ENCODE results near the gene MRTO4.

DNA sequence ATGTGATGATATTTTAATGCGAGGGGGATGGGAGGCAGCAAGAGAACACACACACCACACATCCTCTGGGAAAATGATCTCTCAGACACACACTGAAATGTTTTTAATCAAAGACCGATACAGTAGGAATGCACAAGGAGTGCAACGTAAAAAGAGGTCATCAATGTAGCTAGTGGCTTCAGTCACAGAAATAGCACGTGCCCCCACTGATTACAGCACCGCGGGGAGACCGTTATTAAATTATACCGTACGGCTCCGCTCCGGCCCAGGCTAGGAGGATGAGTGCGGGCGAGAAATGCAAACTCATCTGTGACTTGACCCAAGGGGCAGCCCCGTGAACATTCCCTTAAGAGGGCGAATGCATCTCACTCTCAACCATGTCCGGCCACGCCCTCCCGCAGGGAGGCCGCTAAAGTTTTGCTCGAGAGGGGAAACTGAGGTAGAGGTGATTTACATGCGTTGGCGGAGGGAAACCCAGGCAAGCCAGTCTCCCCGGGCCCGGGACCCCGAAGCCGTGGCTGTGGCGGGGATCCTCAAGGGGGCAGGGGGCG is 42.1 kb upstream of the MRTO4 start:
- TF ChIP-seq JUND (IDR thresholded peaks at IDR 0.05) (no peak), CHD2 (IDR thresholded peaks at IDR 0.05; ENCODE audit: low read length, partially characterized antibody) (no peak), YY1 (IDR thresholded peaks at IDR 0.05; ENCODE audit: low read depth) (no peak), MEF2A (IDR thresholded peaks at IDR 0.05; ENCODE audit: borderline replicate concordance, low read depth) (no peak), POLR2AphosphoS5 (IDR thresholded peaks at IDR 0.05; ENCODE audit: low read depth, low read length) (no peak), SIN3A (IDR thresholded peaks at IDR 0.05; ENCODE audit: borderline replicate concordance, low read depth, low read length) (no peak), RAD21 (IDR thresholded peaks at IDR 0.05; ENCODE audit: low read length) (no peak), NFIC (IDR thresholded peaks at IDR 0.05; ENCODE audit: borderline replicate concordance) (no peak)
- TF ChIP-seq, protein P1, sequence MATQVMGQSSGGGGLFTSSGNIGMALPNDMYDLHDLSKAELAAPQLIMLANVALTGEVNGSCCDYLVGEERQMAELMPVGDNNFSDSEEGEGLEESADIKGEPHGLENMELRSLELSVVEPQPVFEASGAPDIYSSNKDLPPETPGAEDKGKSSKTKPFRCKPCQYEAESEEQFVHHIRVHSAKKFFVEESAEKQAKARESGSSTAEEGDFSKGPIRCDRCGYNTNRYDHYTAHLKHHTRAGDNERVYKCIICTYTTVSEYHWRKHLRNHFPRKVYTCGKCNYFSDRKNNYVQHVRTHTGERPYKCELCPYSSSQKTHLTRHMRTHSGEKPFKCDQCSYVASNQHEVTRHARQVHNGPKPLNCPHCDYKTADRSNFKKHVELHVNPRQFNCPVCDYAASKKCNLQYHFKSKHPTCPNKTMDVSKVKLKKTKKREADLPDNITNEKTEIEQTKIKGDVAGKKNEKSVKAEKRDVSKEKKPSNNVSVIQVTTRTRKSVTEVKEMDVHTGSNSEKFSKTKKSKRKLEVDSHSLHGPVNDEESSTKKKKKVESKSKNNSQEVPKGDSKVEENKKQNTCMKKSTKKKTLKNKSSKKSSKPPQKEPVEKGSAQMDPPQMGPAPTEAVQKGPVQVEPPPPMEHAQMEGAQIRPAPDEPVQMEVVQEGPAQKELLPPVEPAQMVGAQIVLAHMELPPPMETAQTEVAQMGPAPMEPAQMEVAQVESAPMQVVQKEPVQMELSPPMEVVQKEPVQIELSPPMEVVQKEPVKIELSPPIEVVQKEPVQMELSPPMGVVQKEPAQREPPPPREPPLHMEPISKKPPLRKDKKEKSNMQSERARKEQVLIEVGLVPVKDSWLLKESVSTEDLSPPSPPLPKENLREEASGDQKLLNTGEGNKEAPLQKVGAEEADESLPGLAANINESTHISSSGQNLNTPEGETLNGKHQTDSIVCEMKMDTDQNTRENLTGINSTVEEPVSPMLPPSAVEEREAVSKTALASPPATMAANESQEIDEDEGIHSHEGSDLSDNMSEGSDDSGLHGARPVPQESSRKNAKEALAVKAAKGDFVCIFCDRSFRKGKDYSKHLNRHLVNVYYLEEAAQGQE (IDR thresholded peaks at IDR 0.05; ENCODE audit: low read depth, low read length) = no peak
- TF ChIP-seq, protein P2, sequence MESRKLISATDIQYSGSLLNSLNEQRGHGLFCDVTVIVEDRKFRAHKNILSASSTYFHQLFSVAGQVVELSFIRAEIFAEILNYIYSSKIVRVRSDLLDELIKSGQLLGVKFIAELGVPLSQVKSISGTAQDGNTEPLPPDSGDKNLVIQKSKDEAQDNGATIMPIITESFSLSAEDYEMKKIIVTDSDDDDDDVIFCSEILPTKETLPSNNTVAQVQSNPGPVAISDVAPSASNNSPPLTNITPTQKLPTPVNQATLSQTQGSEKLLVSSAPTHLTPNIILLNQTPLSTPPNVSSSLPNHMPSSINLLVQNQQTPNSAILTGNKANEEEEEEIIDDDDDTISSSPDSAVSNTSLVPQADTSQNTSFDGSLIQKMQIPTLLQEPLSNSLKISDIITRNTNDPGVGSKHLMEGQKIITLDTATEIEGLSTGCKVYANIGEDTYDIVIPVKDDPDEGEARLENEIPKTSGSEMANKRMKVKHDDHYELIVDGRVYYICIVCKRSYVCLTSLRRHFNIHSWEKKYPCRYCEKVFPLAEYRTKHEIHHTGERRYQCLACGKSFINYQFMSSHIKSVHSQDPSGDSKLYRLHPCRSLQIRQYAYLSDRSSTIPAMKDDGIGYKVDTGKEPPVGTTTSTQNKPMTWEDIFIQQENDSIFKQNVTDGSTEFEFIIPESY (IDR thresholded peaks at IDR 0.05; ENCODE audit: borderline replicate concordance, low read depth) = no peak
- TF ChIP-seq, protein P3, sequence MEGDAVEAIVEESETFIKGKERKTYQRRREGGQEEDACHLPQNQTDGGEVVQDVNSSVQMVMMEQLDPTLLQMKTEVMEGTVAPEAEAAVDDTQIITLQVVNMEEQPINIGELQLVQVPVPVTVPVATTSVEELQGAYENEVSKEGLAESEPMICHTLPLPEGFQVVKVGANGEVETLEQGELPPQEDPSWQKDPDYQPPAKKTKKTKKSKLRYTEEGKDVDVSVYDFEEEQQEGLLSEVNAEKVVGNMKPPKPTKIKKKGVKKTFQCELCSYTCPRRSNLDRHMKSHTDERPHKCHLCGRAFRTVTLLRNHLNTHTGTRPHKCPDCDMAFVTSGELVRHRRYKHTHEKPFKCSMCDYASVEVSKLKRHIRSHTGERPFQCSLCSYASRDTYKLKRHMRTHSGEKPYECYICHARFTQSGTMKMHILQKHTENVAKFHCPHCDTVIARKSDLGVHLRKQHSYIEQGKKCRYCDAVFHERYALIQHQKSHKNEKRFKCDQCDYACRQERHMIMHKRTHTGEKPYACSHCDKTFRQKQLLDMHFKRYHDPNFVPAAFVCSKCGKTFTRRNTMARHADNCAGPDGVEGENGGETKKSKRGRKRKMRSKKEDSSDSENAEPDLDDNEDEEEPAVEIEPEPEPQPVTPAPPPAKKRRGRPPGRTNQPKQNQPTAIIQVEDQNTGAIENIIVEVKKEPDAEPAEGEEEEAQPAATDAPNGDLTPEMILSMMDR (IDR thresholded peaks at IDR 0.05) = no peak
- TF ChIP-seq, protein P4, sequence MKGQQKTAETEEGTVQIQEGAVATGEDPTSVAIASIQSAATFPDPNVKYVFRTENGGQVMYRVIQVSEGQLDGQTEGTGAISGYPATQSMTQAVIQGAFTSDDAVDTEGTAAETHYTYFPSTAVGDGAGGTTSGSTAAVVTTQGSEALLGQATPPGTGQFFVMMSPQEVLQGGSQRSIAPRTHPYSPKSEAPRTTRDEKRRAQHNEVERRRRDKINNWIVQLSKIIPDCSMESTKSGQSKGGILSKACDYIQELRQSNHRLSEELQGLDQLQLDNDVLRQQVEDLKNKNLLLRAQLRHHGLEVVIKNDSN (IDR thresholded peaks at IDR 0.05; ENCODE audit: borderline replicate concordance, low read depth) = no peak
- TF ChIP-seq, protein P5, sequence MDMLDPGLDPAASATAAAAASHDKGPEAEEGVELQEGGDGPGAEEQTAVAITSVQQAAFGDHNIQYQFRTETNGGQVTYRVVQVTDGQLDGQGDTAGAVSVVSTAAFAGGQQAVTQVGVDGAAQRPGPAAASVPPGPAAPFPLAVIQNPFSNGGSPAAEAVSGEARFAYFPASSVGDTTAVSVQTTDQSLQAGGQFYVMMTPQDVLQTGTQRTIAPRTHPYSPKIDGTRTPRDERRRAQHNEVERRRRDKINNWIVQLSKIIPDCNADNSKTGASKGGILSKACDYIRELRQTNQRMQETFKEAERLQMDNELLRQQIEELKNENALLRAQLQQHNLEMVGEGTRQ (IDR thresholded peaks at IDR 0.05; ENCODE audit: borderline replicate concordance, low read depth, low read length) = no peak
- TF ChIP-seq, protein P6, sequence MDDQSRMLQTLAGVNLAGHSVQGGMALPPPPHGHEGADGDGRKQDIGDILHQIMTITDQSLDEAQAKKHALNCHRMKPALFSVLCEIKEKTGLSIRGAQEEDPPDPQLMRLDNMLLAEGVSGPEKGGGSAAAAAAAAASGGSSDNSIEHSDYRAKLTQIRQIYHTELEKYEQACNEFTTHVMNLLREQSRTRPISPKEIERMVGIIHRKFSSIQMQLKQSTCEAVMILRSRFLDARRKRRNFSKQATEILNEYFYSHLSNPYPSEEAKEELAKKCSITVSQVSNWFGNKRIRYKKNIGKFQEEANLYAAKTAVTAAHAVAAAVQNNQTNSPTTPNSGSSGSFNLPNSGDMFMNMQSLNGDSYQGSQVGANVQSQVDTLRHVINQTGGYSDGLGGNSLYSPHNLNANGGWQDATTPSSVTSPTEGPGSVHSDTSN (IDR thresholded peaks at IDR 0.05) = no peak

Measured in SK-N-SH (cell line).